Measurements from ENCODE around the gene ASCC1. TPM values are rescaled to one million over a fixed set of nuclear protein-coding genes. Genes with fewer than 3 reads are reported as not detected.

The ASCC1 gene
- total and polyA plus RNA-seq, 2 of the 4 experiments (the other 2 are of a cell fraction), result 15.9 to 21.0 TPM

GRCh38 chr10:72218726-72219125 lies 2.6 kb upstream of the ASCC1 start:
- no peak overlapping the region for H2AK9ac ChIP-seq (replicated peaks; ENCODE audit: low read depth, low read length, poor library complexity)
- H2AFZ ChIP-seq (replicated peaks; ENCODE audit: low read length, poor library complexity), result no peak overlapping the region
- ChIA-PET POLR2A (ENCODE audit: unreplicated experiment) (no interaction called here), CTCF (interaction anchor here (0.7 to 1.9 kb wide), 2 partner anchors 93 to 323 kb away, joined by 3 to 7 read pairs; no protein-coding TSS in a partner anchor)
- no CpG with 5 or more reads among the region's 2 CpGs for WGBS, 2 experiments (ENCODE audit: extremely low coverage in 2 of 2, insufficient read length in 1 of 2)
- H3K4me2 ChIP-seq (ENCODE audit: low read depth, low read length), result no peak overlapping the region
- ATAC-seq (ENCODE audit: low read depth) (no peak), DNase-seq (no peak)
- TF ChIP-seq CTCF (conservative IDR thresholded peaks at IDR 0.05; ENCODE audit: low read depth, low read length) (no peak), NFE2L2 (IDR thresholded peaks at IDR 0.05; ENCODE audit: low read depth, low read length) (no peak), MXI1 (IDR thresholded peaks at IDR 0.05; ENCODE audit: borderline replicate concordance, low read depth, low read length) (no peak)
- H4K5ac ChIP-seq (ENCODE audit: low read depth, low read length), result no peak overlapping the region
- dilution Hi-C loops (cut with HindIII; ENCODE audit: low sequenced_read_pairs, unreplicated experiment) (no loop called here), intact Hi-C loops (cut with micrococcal nuclease) (loop anchor here (5.0 kb wide), 1 partner anchor 86 kb away; no protein-coding TSS in a partner anchor), in situ Hi-C loops (cut with MboI; ENCODE audit: low sequenced_read_pairs) (no loop called here)
- no peak overlapping the region for H2BK120ac ChIP-seq (ENCODE audit: low read depth, low read length)
- H3K4me1 ChIP-seq (ENCODE audit: control insufficient read depth, insufficient read depth, low read length), result peaks cover 5% of the 10 kb centered on the region; the same call in 1 of the 2 replicates
- no peaks in the 10 kb centered on the region for H3K27me3 ChIP-seq (ENCODE audit: control insufficient read depth, insufficient read depth, low read length)
- H4K8ac ChIP-seq (ENCODE audit: low read depth in 2 of 2, low read length in 2 of 2), result no peak overlapping the region
- H2BK5ac ChIP-seq (ENCODE audit: low read depth, low read length, poor library complexity, severe bottlenecking), result no peak overlapping the region
- H4K20me1 ChIP-seq (ENCODE audit: insufficient read depth, low read length), result no peaks in the 10 kb centered on the region; the same call in 1 of the 2 replicates
- no peak overlapping the region for H3K4ac ChIP-seq (ENCODE audit: low read depth, low read length)
- 0 out of 2 replicates have a peak, but pooled peaks cover 3% of the 10 kb centered on the region for H3K36me3 ChIP-seq (ENCODE audit: control insufficient read depth, insufficient read depth, low read length)
- no peak overlapping the region for H3K27ac ChIP-seq (ENCODE audit: insufficient read depth, low read length)
- no TSS peak for BruUV-seq (replicated peaks)
- peaks cover 22 to 47% of the 10 kb centered on the region in 2 experiments for H3K79me1 ChIP-seq (ENCODE audit: low read depth in 1 of 2, low read length in 2 of 2)
- no peaks in the 10 kb centered on the region for H3K9me3 ChIP-seq (ENCODE audit: control insufficient read depth, insufficient read depth, low read length)
- H3K9ac ChIP-seq (ENCODE audit: low read depth, low read length), result no peak overlapping the region
- no peak overlapping the region for H3K14ac ChIP-seq (replicated peaks; ENCODE audit: low read depth, low read length)
- H4K91ac ChIP-seq (ENCODE audit: insufficient read depth, low read depth, low read length), result no peak overlapping the region
- no peak overlapping the region for H2BK20ac ChIP-seq (ENCODE audit: low read depth, low read length)
- no peak overlapping the region for H3K4me3 ChIP-seq (ENCODE audit: insufficient read depth, low read depth, low read length)
- peaks cover 5% of the 10 kb centered on the region; the same call in 1 of the 2 replicates for H3K9me1 ChIP-seq (ENCODE audit: insufficient read depth, low read length)
- no peak overlapping the region for H2BK15ac ChIP-seq (ENCODE audit: low read depth, low read length)
- H3K23ac ChIP-seq (ENCODE audit: low read depth, low read length), result no peak overlapping the region
- H2AK5ac ChIP-seq (ENCODE audit: low read depth, low read length), result no peak overlapping the region
- no peak overlapping the region for H3K56ac ChIP-seq (ENCODE audit: extremely low read depth, insufficient read depth, low read length)
- no peak overlapping the region for H3K18ac ChIP-seq (ENCODE audit: low read depth, low read length)

Data from IMR-90 (cell line).